C4-2B (cell line): ENCODE measurements around the gene CKMT1B.

Experiments used
- ZFX ChIP-seq: fragments of 450-650 bp; IDR thresholded peaks from 2 replicates; pipeline ENCODE4 v1.6.1; 2017
- TF ChIP-seq, protein P1 (sequence below): fragments of 450-650 bp; conservative IDR thresholded peaks from 2 replicates; pipeline ENCODE4 v1.5.1; 2017; ENCODE audit warnings: mild to moderate bottlenecking

DNA sequence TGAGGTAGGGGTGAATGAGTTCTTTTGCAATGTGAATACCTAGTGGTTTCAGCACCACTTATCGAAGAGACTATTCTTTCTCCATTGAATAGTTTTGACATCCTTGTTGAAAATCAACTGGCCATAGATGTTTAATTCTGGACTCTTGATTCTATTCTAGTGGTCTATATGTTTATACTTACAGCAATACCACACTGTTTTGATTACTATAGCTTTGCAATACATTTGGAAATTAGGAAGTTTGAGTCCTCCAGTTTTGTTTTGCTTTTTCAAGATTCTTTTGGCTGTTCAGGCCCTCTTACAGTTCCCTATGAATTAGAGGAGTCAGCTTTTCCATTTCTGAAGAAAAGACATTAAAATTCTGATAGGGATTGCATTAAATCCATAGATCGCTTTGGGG lies 46.3 kb upstream of the CKMT1B start:
- TF ChIP-seq ZFX = no peak
- TF ChIP-seq, protein P1, sequence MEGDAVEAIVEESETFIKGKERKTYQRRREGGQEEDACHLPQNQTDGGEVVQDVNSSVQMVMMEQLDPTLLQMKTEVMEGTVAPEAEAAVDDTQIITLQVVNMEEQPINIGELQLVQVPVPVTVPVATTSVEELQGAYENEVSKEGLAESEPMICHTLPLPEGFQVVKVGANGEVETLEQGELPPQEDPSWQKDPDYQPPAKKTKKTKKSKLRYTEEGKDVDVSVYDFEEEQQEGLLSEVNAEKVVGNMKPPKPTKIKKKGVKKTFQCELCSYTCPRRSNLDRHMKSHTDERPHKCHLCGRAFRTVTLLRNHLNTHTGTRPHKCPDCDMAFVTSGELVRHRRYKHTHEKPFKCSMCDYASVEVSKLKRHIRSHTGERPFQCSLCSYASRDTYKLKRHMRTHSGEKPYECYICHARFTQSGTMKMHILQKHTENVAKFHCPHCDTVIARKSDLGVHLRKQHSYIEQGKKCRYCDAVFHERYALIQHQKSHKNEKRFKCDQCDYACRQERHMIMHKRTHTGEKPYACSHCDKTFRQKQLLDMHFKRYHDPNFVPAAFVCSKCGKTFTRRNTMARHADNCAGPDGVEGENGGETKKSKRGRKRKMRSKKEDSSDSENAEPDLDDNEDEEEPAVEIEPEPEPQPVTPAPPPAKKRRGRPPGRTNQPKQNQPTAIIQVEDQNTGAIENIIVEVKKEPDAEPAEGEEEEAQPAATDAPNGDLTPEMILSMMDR = no peak
